Urinary bladder (tissue), 4 donors: ENCODE measurements around the gene DSCAM. TPM values are rescaled to one million over a fixed set of nuclear protein-coding genes. Genes with fewer than 3 reads are reported as not detected.
"Not testable (repeated sequence)": the region's sequence is repeated elsewhere in the genome, so short reads cannot be mapped to it uniquely, and the experiment has no call there.

Experiments used
- DNase-seq: peaks from one replicate; pipeline ENCODE4 v3.0.0-alpha.2; 2015; ENCODE audit errors: extremely low spot score
- H3K27ac ChIP-seq: one replicate; pipeline ENCODE4 v1.5.1; 2013; ENCODE audit warnings: low read depth, mild to moderate bottlenecking, moderate library complexity
- H3K36me3 ChIP-seq: one replicate; pipeline ENCODE4 v1.6.1; 2013; ENCODE audit warnings: mild to moderate bottlenecking, moderate library complexity; ENCODE audit not compliant: insufficient read depth
- H3K4me1 ChIP-seq: one replicate; pipeline ENCODE4 v1.6.1; 2013; ENCODE audit warnings: mild to moderate bottlenecking, moderate library complexity; ENCODE audit not compliant: insufficient read depth
- H3K4me3 ChIP-seq: one replicate; pipeline ENCODE4 v1.5.1; 2013; ENCODE audit warnings: low read depth, low read length
- WGBS: extraction: QIAGEN DNeasy Blood & Tissue Kit; methylation state at CpG from one replicate; pipeline ENCODE4 v1.1.7; 2013; 5-methylcytosine and 5-hydroxymethylcytosine counted together
- polyA plus RNA-seq: library from polyadenylated mRNA; stranded (reverse); fragments of 200-250 nt; gene quantifications from one replicate; pipeline ENCODE4 v1.2.3, GENCODE V29; 2013
- total RNA-seq: library from RNA; depleted of rRNA; stranded (reverse); fragments of >200 nt; gene quantifications from one replicate; pipeline ENCODE4 v1.2.3, GENCODE V29; 2014
- donor health status: healthy with polysubstance abuse.
- donor health status: healthy.

The DSCAM gene
- total and polyA plus RNA-seq, 2 donors, result 0.03 to 0.21 TPM

GRCh38 chr21:40461008-40461407 is 385.9 kb downstream of the DSCAM start:
- Histone ChIP-seq H3K4me3 (no peak overlapping the region), H3K27ac (no peak overlapping the region), H3K4me1 (no peaks in the 10 kb centered on the region), H3K36me3 (no peaks in the 10 kb centered on the region)
- DNase-seq, result no peak
- WGBS, result 74% methylated on average over 1 of the region's 1 CpG

GRCh38 chr21:40457741-40458140 is 389.2 kb downstream of the DSCAM start:
- H3K4me1 ChIP-seq, result no peaks in the 10 kb centered on the region
- DNase-seq, result no peak
- 88% methylated on average over 2 of the region's 2 CpGs for WGBS
- no peak overlapping the region for H3K4me3 ChIP-seq
- no peak overlapping the region for H3K27ac ChIP-seq
- H3K36me3 ChIP-seq, result no peaks in the 10 kb centered on the region

- 93% methylated on average over 3 of the region's 3 CpGs for WGBS
- Histone ChIP-seq H3K36me3 (no peaks in the 10 kb centered on the region), H3K4me1 (no peaks in the 10 kb centered on the region), H3K27ac (no peak overlapping the region), H3K4me3 (no peak overlapping the region)
- no peak for DNase-seq
Measured at GRCh38 chr21:40454057-40454456, 392.9 kb downstream of the DSCAM start.

- DNase-seq, result no peak
- Histone ChIP-seq H3K36me3 (no peaks in the 10 kb centered on the region), H3K4me3 (no peak overlapping the region), H3K27ac (no peak overlapping the region), H3K4me1 (no peaks in the 10 kb centered on the region)
- 72% methylated on average over 3 of the region's 3 CpGs for WGBS
Measured at GRCh38 chr21:40453183-40453582, 393.8 kb downstream of the DSCAM start.

GRCh38 chr21:40452548-40452947 is 394.4 kb downstream of the DSCAM start:
- Histone ChIP-seq H3K4me3 (no peak overlapping the region), H3K36me3 (no peaks in the 10 kb centered on the region), H3K4me1 (no peaks in the 10 kb centered on the region), H3K27ac (no peak overlapping the region)
- 39% methylated on average over 1 of the region's 1 CpG for WGBS
- DNase-seq, result no peak

GRCh38 chr21:40447016-40447415 is 399.9 kb downstream of the DSCAM start:
- WGBS, result 54% methylated on average over 2 of the region's 2 CpGs
- Histone ChIP-seq H3K27ac (no peak overlapping the region), H3K4me3 (no peak overlapping the region), H3K36me3 (no peaks in the 10 kb centered on the region), H3K4me1 (no peaks in the 10 kb centered on the region)
- no peak for DNase-seq

- H3K4me1 ChIP-seq, result no peaks in the 10 kb centered on the region
- WGBS, result 38% methylated on average over 2 of the region's 2 CpGs
- no peak overlapping the region for H3K27ac ChIP-seq
- no peak for DNase-seq
- H3K4me3 ChIP-seq, result no peak overlapping the region
- H3K36me3 ChIP-seq, result no peaks in the 10 kb centered on the region
Measured at GRCh38 chr21:40445349-40445921, 401.5 kb downstream of the DSCAM start.

GRCh38 chr21:40439581-40439980 is 407.4 kb downstream of the DSCAM start:
- not testable (repeated sequence) for H3K36me3 ChIP-seq, H3K4me1 ChIP-seq, DNase-seq, H3K27ac ChIP-seq, H3K4me3 ChIP-seq
- 62% methylated on average over 2 of the region's 2 CpGs for WGBS

- 79% methylated on average over 3 of the region's 3 CpGs for WGBS
- Histone ChIP-seq H3K4me1 (no peaks in the 10 kb centered on the region), H3K36me3 (no peaks in the 10 kb centered on the region), H3K27ac (no peak overlapping the region), H3K4me3 (no peak overlapping the region)
- DNase-seq, result no peak
Measured at GRCh38 chr21:40438616-40439015, 408.3 kb downstream of the DSCAM start.

GRCh38 chr21:40436261-40436660 is 410.7 kb downstream of the DSCAM start:
- Histone ChIP-seq H3K4me1 (no peaks in the 10 kb centered on the region), H3K27ac (no peak overlapping the region), H3K4me3 (no peak overlapping the region), H3K36me3 (no peaks in the 10 kb centered on the region)
- DNase-seq, result no peak
- 82% methylated on average over 1 of the region's 1 CpG for WGBS

GRCh38 chr21:40433538-40433937 is 413.4 kb downstream of the DSCAM start:
- 95% methylated on average over 2 of the region's 2 CpGs for WGBS
- DNase-seq, result no peak

GRCh38 chr21:40425981-40426380 is 421.0 kb downstream of the DSCAM start:
- Histone ChIP-seq H3K4me1 (no peaks in the 10 kb centered on the region), H3K36me3 (no peaks in the 10 kb centered on the region), H3K27ac (no peak overlapping the region), H3K4me3 (no peak overlapping the region)
- 60% methylated on average over 1 of the region's 1 CpG for WGBS
- no peak for DNase-seq

More at GRCh38 chr21:40433538-40433937, 413.4 kb downstream of the DSCAM start:
- Histone ChIP-seq H3K36me3 (no peaks in the 10 kb centered on the region), H3K4me1 (no peaks in the 10 kb centered on the region), H3K27ac (no peak overlapping the region), H3K4me3 (no peak overlapping the region)

- Histone ChIP-seq H3K4me3 (no peak overlapping the region), H3K4me1 (no peaks in the 10 kb centered on the region), H3K36me3 (no peaks in the 10 kb centered on the region), H3K27ac (no peak overlapping the region)
- 77% methylated on average over 12 of the region's 12 CpGs for WGBS
- no peak for DNase-seq
Measured at GRCh38 chr21:40422896-40423635, 423.9 kb downstream of the DSCAM start.

GRCh38 chr21:40421121-40421520 is 425.8 kb downstream of the DSCAM start:
- WGBS, result 83% methylated on average over 4 of the region's 4 CpGs
- no peaks in the 10 kb centered on the region for H3K36me3 ChIP-seq
- no peaks in the 10 kb centered on the region for H3K4me1 ChIP-seq
- H3K4me3 ChIP-seq, result no peak overlapping the region
- no peak for DNase-seq
- no peak overlapping the region for H3K27ac ChIP-seq
